ENCODE results near the gene NPFFR2.

Gene NPFFR2

GRCh38 chr4:72031868-72032608, at the start of gene NPFFR2:
Gene NPFFR2 (plus strand): TSS chr4:72032000. CDS start chr4:72128592, 96,592 bp downstream.
- Histone ChIP-seq H3K9me3 (ENCODE audit: insufficient read depth, low read length) (no peaks in the 10 kb centered on the region), H3K27ac (ENCODE audit: low read length) (no peak within 1 kb of the TSS), H3K4me1 (ENCODE audit: low read length) (no peaks in the 10 kb centered on the region), H3K79me2 (ENCODE audit: low read length) (no peaks in the 10 kb centered on the region), H3K4me2 (ENCODE audit: low read length) (no peak within 1 kb of the TSS), H3K4me3 (ENCODE audit: low read length) (no peak within 1 kb of the TSS), H2AFZ (ENCODE audit: low read depth, low read length) (no peak within 1 kb of the TSS), H4K20me1 (ENCODE audit: insufficient read depth, low read length) (no peaks in the 10 kb centered on the region), H3K9ac (ENCODE audit: low read length) (no peak within 1 kb of the TSS), H3K27me3 (ENCODE audit: low read depth, low read length) (no peaks in the 10 kb centered on the region), H3K36me3 (replicated peaks; ENCODE audit: low read depth, low read length) (no peaks in the 10 kb centered on the region)
- no peak for TF ChIP-seq EZH2phosphoT487 (IDR thresholded peaks at IDR 0.05; ENCODE audit: low read depth)
- TF ChIP-seq, protein P1, sequence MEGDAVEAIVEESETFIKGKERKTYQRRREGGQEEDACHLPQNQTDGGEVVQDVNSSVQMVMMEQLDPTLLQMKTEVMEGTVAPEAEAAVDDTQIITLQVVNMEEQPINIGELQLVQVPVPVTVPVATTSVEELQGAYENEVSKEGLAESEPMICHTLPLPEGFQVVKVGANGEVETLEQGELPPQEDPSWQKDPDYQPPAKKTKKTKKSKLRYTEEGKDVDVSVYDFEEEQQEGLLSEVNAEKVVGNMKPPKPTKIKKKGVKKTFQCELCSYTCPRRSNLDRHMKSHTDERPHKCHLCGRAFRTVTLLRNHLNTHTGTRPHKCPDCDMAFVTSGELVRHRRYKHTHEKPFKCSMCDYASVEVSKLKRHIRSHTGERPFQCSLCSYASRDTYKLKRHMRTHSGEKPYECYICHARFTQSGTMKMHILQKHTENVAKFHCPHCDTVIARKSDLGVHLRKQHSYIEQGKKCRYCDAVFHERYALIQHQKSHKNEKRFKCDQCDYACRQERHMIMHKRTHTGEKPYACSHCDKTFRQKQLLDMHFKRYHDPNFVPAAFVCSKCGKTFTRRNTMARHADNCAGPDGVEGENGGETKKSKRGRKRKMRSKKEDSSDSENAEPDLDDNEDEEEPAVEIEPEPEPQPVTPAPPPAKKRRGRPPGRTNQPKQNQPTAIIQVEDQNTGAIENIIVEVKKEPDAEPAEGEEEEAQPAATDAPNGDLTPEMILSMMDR (IDR thresholded peaks at IDR 0.05; ENCODE audit: low read depth, low read length), result no peak

DNA sequence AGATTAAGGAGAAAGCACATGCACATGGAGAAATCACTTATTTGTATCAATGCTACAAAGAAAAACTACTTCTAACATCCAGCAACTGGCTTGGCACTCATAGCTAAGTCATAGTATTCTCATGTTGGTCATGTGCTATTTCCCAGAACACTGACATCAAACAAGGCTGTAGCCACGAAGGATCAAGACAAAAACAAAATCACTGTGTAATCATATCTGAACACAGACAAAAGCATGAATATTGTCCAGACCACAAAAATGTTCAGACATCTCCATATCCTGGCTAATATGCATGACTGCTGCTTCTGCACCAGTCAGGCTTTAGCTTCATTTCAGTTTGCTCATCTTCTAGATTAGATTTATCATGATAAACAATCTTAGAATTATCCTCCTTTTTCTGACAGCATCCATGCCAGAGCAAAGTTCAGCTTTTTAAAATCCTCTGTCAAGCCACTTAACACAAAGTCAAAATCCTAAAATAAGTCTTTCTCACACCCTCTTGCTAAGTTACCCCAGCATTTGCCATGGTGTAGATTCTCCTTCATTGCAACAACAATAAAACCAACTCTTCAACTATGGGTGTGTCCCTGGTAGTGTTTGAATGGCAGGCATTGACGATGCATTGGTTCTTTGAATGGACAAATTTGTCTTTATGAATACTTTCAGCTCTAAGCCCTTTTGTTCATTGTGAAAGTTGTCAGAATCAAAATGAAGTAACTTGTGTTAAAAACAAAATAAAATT, 39.1 kb upstream of the NPFFR2 start:
- H3K4me3 ChIP-seq (ENCODE audit: low read length), result no peak overlapping the region
- no peak for TF ChIP-seq EZH2phosphoT487 (IDR thresholded peaks at IDR 0.05; ENCODE audit: low read depth)
- TF ChIP-seq, protein P1 (IDR thresholded peaks at IDR 0.05; ENCODE audit: low read depth, low read length), result no peak
- H3K9ac ChIP-seq (ENCODE audit: low read length), result no peak overlapping the region
- H3K79me2 ChIP-seq (ENCODE audit: low read length), result no peaks in the 10 kb centered on the region
- H2AFZ ChIP-seq (ENCODE audit: low read depth, low read length), result no peak overlapping the region
- H3K36me3 ChIP-seq (replicated peaks; ENCODE audit: low read depth, low read length), result no peaks in the 10 kb centered on the region
- H3K27me3 ChIP-seq (ENCODE audit: low read depth, low read length), result no peaks in the 10 kb centered on the region
- H3K4me2 ChIP-seq (ENCODE audit: low read length), result no peak overlapping the region
- no peak overlapping the region for H3K27ac ChIP-seq (ENCODE audit: low read length)
- H3K9me3 ChIP-seq (ENCODE audit: insufficient read depth, low read length), result no peaks in the 10 kb centered on the region
- H4K20me1 ChIP-seq (ENCODE audit: insufficient read depth, low read length), result no peaks in the 10 kb centered on the region
- no peaks in the 10 kb centered on the region for H3K4me1 ChIP-seq (ENCODE audit: low read length)

DNA sequence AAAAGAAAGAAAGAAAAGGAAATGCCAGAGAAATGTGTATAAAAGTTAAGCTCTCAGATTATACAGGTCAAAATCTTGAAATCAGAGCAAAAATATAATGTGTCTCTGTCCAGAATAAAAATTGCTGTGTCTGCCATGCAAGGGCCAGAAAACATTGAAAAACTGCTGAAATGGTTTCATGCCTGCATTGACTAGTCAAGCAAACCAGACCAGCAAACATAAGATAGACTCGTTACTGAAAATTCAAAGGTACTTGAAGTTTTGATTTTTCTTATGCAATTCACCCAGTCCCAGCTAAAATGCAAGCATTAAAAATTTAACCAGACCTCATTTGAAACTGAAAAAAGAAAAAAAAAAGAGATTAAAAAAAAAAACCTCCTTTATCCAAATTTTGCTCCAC, 37.2 kb upstream of the NPFFR2 start:
- Histone ChIP-seq H3K9ac (ENCODE audit: low read length) (no peak overlapping the region), H2AFZ (ENCODE audit: low read depth, low read length) (no peak overlapping the region), H3K9me3 (ENCODE audit: insufficient read depth, low read length) (no peaks in the 10 kb centered on the region), H3K79me2 (ENCODE audit: low read length) (no peaks in the 10 kb centered on the region), H4K20me1 (ENCODE audit: insufficient read depth, low read length) (no peaks in the 10 kb centered on the region), H3K4me2 (ENCODE audit: low read length) (no peak overlapping the region), H3K4me3 (ENCODE audit: low read length) (no peak overlapping the region), H3K4me1 (ENCODE audit: low read length) (no peaks in the 10 kb centered on the region), H3K27me3 (ENCODE audit: low read depth, low read length) (no peaks in the 10 kb centered on the region), H3K36me3 (replicated peaks; ENCODE audit: low read depth, low read length) (no peaks in the 10 kb centered on the region), H3K27ac (ENCODE audit: low read length) (no peak overlapping the region)
- TF ChIP-seq, protein P1 (IDR thresholded peaks at IDR 0.05; ENCODE audit: low read depth, low read length), result no peak
- TF ChIP-seq EZH2phosphoT487 (IDR thresholded peaks at IDR 0.05; ENCODE audit: low read depth), result no peak

DNA sequence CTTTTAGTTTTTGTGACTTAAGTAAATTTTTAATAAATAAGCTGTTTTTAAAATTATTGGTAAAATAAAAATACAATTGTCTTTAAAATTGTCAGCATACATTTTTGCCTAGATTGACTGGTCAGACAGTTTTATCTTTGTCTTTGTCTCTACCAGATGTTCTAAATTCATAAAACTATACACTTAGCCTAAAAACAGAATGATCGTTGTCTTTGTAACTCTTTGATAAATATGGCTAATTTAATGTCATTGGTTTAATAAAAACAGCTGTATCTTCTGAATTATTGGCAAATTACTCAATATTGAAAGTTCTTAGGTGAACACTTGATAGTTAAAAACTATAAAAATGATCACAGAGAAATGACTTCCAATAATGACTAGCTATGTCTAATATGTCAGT, 36.5 kb upstream of the NPFFR2 start:
- Histone ChIP-seq H2AFZ (ENCODE audit: low read depth, low read length) (no peak overlapping the region), H3K4me1 (ENCODE audit: low read length) (no peaks in the 10 kb centered on the region), H3K27me3 (ENCODE audit: low read depth, low read length) (no peaks in the 10 kb centered on the region), H3K9ac (ENCODE audit: low read length) (no peak overlapping the region), H3K27ac (ENCODE audit: low read length) (no peak overlapping the region), H3K79me2 (ENCODE audit: low read length) (no peaks in the 10 kb centered on the region), H3K9me3 (ENCODE audit: insufficient read depth, low read length) (no peaks in the 10 kb centered on the region), H3K4me3 (ENCODE audit: low read length) (no peak overlapping the region), H3K36me3 (replicated peaks; ENCODE audit: low read depth, low read length) (no peaks in the 10 kb centered on the region), H3K4me2 (ENCODE audit: low read length) (no peak overlapping the region), H4K20me1 (ENCODE audit: insufficient read depth, low read length) (no peaks in the 10 kb centered on the region)
- no peak for TF ChIP-seq EZH2phosphoT487 (IDR thresholded peaks at IDR 0.05; ENCODE audit: low read depth)
- TF ChIP-seq, protein P1 (IDR thresholded peaks at IDR 0.05; ENCODE audit: low read depth, low read length), result no peak
